Epithelial cell of esophagus (primary cell): ENCODE measurements around the gene VGLL4.
A peak's percentile ranks its signal among the peaks of the same experiment; 100 is the strongest.

Experiments
- DNase-seq: peaks from one replicate; pipeline ENCODE4 v3.0.0; 2010; ENCODE audit warnings: low read depth
- H3K4me3 ChIP-seq: 2 replicates; pipeline ENCODE4 v1.5.1; 2011; ENCODE audit warnings: mild to moderate bottlenecking, low read length, control low read depth
- TF ChIP-seq, protein P1 (sequence below): IDR thresholded peaks from 2 replicates; pipeline ENCODE4 v1.5.1; 2011; ENCODE audit warnings: low read depth, mild to moderate bottlenecking, low read length, control low read depth, inconsistent platforms; ENCODE audit not compliant: insufficient read depth; ENCODE audit errors: missing control alignments

The VGLL4 gene

DNA sequence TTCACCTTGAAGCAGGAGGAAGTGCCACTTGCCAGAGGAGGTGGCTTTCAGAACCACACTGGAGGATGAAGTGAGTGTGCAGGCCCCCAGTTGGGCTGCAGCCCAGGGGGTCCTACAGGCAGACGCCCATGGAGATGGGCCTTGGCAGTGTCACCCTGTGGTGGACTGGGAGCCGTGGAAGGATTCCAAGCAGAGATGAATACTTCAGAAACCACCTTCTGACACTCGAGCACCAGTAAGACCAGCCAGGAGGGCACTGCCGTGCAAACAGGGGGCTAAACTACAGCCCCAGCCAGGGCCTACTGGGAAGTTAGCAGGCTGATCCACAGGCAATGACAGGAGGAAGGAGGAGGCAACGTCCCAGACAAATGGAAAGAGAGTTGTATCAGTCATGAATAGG is 55.4 kb downstream of the VGLL4 start:
- no peak for DNase-seq
- TF ChIP-seq, protein P1, sequence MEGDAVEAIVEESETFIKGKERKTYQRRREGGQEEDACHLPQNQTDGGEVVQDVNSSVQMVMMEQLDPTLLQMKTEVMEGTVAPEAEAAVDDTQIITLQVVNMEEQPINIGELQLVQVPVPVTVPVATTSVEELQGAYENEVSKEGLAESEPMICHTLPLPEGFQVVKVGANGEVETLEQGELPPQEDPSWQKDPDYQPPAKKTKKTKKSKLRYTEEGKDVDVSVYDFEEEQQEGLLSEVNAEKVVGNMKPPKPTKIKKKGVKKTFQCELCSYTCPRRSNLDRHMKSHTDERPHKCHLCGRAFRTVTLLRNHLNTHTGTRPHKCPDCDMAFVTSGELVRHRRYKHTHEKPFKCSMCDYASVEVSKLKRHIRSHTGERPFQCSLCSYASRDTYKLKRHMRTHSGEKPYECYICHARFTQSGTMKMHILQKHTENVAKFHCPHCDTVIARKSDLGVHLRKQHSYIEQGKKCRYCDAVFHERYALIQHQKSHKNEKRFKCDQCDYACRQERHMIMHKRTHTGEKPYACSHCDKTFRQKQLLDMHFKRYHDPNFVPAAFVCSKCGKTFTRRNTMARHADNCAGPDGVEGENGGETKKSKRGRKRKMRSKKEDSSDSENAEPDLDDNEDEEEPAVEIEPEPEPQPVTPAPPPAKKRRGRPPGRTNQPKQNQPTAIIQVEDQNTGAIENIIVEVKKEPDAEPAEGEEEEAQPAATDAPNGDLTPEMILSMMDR, result no peak
- no peak overlapping the region for H3K4me3 ChIP-seq

DNA sequence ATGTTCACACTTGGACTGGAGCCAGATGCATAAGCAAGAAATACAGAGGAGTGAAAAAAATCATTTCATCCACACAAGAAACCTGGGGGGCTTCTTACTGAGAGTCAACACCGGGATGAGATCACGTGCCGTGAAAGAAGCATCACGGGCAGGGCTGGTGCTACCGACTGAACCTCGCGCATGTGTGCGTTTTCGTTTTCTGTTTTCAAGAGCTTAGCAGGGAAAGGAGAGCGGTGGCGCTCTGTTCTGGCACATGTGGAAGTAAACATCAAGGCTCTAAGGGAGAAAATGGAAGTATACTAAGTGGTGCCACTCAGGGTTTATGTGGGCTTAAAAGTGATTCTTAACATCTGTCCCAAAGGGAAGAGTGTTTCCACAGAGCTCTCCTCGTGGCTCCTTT is 55.9 kb downstream of the VGLL4 start:
- H3K4me3 ChIP-seq, result no peak overlapping the region
- DNase-seq, result no peak
- TF ChIP-seq, protein P1, result no peak

DNA sequence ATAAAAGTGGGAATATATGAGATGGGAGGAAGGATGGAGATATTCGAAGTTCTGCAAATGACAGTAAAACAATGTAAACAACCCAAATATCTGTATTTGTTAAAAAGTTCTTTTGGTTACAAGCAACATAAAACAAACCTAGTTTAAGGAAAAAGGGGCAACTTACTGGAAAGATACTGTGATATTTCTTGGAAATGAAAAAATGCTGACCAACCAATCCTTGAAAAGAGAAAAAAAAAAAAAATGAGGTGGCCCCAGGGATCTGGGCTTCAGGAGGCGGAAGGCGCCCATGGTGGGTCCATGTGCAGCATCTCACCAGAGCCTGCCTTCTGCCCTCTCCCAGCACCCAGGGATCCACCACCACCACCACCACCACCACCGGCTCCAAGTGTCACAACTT is 59.1 kb downstream of the VGLL4 start:
- TF ChIP-seq, protein P1, result no peak
- no peak overlapping the region for H3K4me3 ChIP-seq
- no peak for DNase-seq

DNA sequence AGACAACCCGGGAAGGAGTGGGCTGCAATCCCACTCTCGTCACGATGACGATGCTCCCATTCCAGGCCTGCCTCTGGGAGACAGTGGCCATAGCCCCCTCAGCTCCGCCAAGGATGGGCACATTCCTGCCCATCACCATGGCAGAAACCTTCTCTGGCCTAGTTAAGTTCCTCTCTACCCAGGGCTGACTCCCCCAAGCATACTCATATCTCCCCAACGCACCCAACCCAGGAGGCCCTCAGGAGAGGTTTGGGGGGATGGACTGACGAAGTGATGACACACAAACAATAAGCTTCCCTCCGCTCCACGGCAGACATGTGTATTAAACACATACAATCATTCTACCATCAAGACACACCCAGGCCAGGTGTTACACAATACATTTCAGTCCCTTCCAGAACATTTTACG is 60.1 kb downstream of the VGLL4 start:
- TF ChIP-seq, protein P1, result no peak
- H3K4me3 ChIP-seq, result no peak overlapping the region
- peak; percentile 65 for DNase-seq

DNA sequence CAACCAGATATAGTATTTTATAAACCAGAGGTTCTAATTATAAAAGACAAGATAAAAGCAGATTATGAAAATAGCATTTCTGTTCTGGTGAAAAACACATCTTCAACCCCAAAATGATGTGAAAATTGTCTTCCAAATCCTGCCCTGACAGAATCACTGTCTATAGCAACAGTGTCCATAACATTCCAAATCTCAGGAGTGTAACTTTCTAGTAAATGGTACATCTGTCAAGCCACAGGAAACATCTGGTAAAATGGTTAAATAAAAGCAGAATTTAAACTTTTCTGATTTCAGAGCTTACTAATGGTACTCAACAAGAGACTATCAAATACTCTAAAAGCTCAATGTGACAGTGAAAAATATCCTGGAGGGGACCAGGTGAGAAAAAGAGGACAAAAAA is 60.5 kb downstream of the VGLL4 start:
- TF ChIP-seq, protein P1, result no peak
- H3K4me3 ChIP-seq, result no peak overlapping the region
- no peak for DNase-seq

DNA sequence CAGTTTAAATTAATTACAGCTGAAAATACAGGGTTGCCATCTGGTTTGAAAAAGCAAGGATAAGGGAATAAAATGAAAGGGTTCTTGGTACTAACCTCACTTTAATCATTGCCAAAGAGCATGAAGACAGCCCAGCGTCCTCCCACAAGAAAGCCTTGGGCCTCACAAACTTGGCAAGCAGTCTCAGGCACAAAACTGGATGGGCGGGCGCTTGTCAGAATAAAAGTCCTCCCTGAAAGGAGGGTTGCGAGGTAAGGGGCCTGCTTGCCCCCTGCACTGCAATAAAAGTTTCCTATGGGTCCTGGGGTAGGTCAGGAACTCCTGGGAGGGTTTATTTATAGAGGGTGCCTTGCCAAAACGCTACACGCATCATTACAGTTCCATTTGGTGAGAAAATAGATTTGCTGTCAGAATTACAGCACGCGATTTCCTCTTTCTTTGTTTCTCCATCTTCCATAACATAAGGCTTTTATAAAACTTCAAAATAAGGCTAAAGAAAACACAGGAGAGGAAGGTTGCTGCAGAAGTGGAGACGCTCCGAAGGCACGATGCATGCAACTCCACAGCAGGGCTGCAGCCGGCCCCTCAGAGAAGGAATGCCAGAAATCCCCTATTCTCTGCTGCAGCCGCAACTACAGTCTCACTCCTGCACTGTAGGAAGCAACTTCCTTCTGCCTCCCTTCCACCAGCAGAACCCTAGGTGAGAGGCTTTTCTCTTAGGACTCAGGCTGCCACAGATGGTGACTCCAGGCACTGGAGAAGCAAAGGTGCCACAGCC is 61.3 kb downstream of the VGLL4 start:
- DNase-seq, result peak; percentile 61
- TF ChIP-seq, protein P1, result no peak
- H3K4me3 ChIP-seq, result peak overlapping the region; percentile 34
